Gastroesophageal sphincter (tissue), 4 donors: ENCODE measurements around the gene PRR14L. TPM values are rescaled to one million over a fixed set of nuclear protein-coding genes. Genes with fewer than 3 reads are reported as not detected.

Source experiments
- ATAC-seq: fragments of 150-250 bp; one replicate; pipeline ENCODE4 v1.9.1; 2016; ENCODE audit warnings: mild to moderate bottlenecking, moderate library complexity
- H3K27ac ChIP-seq, 4 donors: fragments of 200-600 bp; sonication (generic) in 3 of 4; 1 replicate in 3 of 4; 2 replicates in 1 of 4; pipeline ENCODE4 v1.5.1; 2016 to 2019
- H3K27me3 ChIP-seq: fragments of 200-600 bp; sonication (generic); one replicate; pipeline ENCODE4 v1.5.1; 2019
- H3K36me3 ChIP-seq, 2 donors: fragments of 200-600 bp; sonication (generic); one replicate each; pipeline ENCODE4 v1.5.1; 2019; ENCODE audit warnings: control low read depth in 1 of 2
- H3K4me1 ChIP-seq, 3 donors: fragments of 200-600 bp; sonication (generic); 1 replicate in 2 of 3; 2 replicates in 1 of 3; pipeline ENCODE4 v1.5.1; 2016 to 2019; ENCODE audit warnings: control low read depth in 2 of 3
- H3K4me3 ChIP-seq, 2 donors: fragments of 200-600 bp; sonication (generic); one replicate each; pipeline ENCODE4 v1.5.1; 2019; ENCODE audit warnings: mild to moderate bottlenecking in 1 of 2, moderate library complexity in 1 of 2
- H3K9me3 ChIP-seq, 3 donors: fragments of 200-600 bp; sonication (generic); one replicate each; pipeline ENCODE4 v1.5.1; 2017 to 2019; ENCODE audit warnings: control low read depth in 2 of 3
- EP300 ChIP-seq: sonication (generic); formaldehyde crosslinking; IDR thresholded peaks from one replicate; pipeline ENCODE4 v1.6.1; 2017; ENCODE audit warnings: antibody characterized with exemption, mild to moderate bottlenecking
- POLR2A ChIP-seq, 2 donors: fragments of 450-650 bp; IDR thresholded peaks; one replicate each; pipeline ENCODE4 v1.6.1; 2017; ENCODE audit warnings: antibody characterized with exemption in 2 of 2, mild to moderate bottlenecking in 2 of 2, moderate library complexity in 1 of 2
- POLR2AphosphoS5 ChIP-seq: sonication (generic); formaldehyde crosslinking; IDR thresholded peaks from one replicate; pipeline ENCODE4 v1.6.1; 2017; ENCODE audit warnings: antibody characterized with exemption
- WGBS, 2 donors: methylation state at CpG; one replicate each; pipeline ENCODE4 v1.1.5; 2018; ENCODE audit warnings: low coverage in 1 of 2; 5-methylcytosine and 5-hydroxymethylcytosine counted together
- total RNA-seq, 4 donors: library from RNA; depleted of rRNA; stranded (reverse); fragments of >200 nt; gene quantifications; one replicate each; pipeline ENCODE4 v1.1.0, GENCODE V29; 2016
- TF ChIP-seq, protein P1 (sequence below), 4 experiments: fragments of 200-600 bp in 2 of 4; fragments of 450-650 bp in 2 of 4; sonication (generic) in 1 of 4; IDR thresholded peaks; one replicate each; pipeline ENCODE4 v1.5.1; 2017 to 2019; ENCODE audit warnings: antibody characterized with exemption in 4 of 4, mild to moderate bottlenecking in 2 of 4, moderate library complexity in 2 of 4

The PRR14L gene
- total RNA-seq, 4 donors from 2014 or later, result 16.0 to 24.5 (median 19.0) TPM

DNA sequence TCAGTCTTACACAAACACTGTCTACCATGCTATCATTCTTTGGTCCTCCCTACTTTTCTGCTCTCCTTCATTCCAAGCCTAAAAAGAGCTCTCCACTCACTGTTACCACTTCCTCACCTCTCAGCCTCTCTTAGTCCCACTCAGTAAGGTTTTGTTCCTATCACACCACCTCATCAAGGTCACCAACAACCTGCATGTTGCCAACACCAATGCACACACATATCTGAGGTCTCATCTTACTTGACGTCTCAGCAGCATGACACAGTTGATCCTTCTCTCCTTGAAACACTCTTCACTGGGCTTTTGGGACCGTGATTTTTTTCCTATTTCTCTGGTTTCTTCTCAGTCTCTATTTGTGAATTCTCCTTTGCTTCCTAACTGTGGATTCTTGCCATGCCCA is 96.0 kb downstream of the PRR14L start:
- Histone ChIP-seq H3K27ac (no peak overlapping the region), H3K27me3 (no peaks in the 10 kb centered on the region), H3K36me3 (peaks cover 0 to 12% of the 10 kb centered on the region in 2 donors), H3K9me3 (no peaks in the 10 kb centered on the region), H3K4me1 (no peaks in the 10 kb centered on the region), H3K4me3 (no peak overlapping the region)
- ATAC-seq, result no peak
- no peak for TF ChIP-seq POLR2A (IDR thresholded peaks at IDR 0.05)
- 80% methylated on average over 2 of the region's 2 CpGs; no CpG with 5 or more reads in 1 of the 2 donors for WGBS, 2 donors

DNA sequence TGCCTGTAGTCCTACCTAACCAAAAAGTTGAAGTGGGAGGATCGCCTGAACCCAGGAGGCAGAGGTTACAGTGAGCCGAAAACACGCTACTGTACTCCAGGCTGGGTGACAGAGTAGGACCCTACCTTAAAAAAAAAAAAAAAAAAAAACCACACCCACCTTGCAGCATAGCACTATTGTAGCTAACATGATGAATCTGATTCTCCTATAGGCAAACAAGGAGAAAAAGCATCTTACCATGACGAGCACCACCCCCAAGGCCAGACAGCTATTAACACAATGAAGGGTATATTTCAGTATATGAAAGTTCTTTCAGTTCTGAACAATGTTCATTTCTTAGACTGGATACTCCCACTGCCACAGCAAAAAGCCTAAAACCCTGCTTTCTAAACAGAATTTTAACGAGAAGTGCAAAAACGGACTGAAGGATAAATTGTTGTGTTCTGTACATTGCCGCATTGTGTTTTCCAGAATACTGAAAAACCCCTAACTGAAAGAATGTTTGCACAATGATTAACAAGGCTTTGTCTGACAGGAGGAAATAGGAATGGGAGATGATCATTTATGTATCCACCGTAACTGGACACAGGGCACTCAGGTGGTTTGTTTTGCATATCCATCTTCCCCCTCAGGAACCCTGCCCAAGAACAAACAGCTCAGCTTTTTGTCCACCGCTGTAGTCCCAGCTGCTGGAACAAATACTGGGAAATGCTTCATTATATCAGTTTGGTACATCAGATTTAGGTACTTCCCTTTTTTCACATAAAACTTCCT is 96.8 kb downstream of the PRR14L start:
- Histone ChIP-seq H3K9me3 (no peaks in the 10 kb centered on the region), H3K27me3 (no peaks in the 10 kb centered on the region), H3K27ac (no peak overlapping the region), H3K36me3 (peaks cover 0 to 20% of the 10 kb centered on the region in 2 donors), H3K4me3 (no peak overlapping the region), H3K4me1 (no peaks in the 10 kb centered on the region)
- WGBS, 2 donors, result 79 to 83% methylated on average over 6 to 9 of the region's 9 CpGs
- no peak for TF ChIP-seq EP300
- no peak for TF ChIP-seq POLR2AphosphoS5
- TF ChIP-seq, protein P1, sequence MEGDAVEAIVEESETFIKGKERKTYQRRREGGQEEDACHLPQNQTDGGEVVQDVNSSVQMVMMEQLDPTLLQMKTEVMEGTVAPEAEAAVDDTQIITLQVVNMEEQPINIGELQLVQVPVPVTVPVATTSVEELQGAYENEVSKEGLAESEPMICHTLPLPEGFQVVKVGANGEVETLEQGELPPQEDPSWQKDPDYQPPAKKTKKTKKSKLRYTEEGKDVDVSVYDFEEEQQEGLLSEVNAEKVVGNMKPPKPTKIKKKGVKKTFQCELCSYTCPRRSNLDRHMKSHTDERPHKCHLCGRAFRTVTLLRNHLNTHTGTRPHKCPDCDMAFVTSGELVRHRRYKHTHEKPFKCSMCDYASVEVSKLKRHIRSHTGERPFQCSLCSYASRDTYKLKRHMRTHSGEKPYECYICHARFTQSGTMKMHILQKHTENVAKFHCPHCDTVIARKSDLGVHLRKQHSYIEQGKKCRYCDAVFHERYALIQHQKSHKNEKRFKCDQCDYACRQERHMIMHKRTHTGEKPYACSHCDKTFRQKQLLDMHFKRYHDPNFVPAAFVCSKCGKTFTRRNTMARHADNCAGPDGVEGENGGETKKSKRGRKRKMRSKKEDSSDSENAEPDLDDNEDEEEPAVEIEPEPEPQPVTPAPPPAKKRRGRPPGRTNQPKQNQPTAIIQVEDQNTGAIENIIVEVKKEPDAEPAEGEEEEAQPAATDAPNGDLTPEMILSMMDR (IDR thresholded peaks at IDR 0.05), result no peak
- TF ChIP-seq POLR2A (IDR thresholded peaks at IDR 0.05), result no peak
- no peak for ATAC-seq

DNA sequence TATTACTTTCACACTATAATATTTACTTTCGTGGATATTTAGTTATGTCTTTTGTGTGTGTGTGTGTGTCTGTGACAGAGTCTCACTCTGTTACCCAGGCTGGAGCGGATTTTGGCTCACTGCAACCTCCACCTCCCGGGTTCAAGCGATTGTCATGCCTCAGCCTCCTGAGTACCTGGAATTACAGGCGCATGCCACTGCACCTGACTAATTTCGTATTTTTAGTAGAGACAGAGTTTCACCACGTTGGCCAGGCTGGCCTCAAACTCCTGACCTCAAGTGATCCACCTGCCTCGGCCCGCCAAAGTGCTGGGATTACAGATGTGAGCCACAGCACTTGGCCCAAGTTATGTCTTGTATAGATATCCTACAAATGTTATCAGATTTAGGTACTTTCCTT is 97.8 kb downstream of the PRR14L start:
- no peak for TF ChIP-seq EP300
- TF ChIP-seq, protein P1 (IDR thresholded peaks at IDR 0.05), result no peak
- no peak for TF ChIP-seq POLR2A (IDR thresholded peaks at IDR 0.05)
- TF ChIP-seq POLR2AphosphoS5, result no peak
- Histone ChIP-seq H3K36me3 (peaks cover 0 to 30% of the 10 kb centered on the region in 2 donors), H3K9me3 (no peaks in the 10 kb centered on the region), H3K27ac (no peak overlapping the region), H3K27me3 (no peaks in the 10 kb centered on the region), H3K4me3 (no peak overlapping the region), H3K4me1 (no peaks in the 10 kb centered on the region)
- ATAC-seq, result no peak
- 71 to 79% methylated on average over 6 to 7 of the region's 9 CpGs for WGBS, 2 donors

DNA sequence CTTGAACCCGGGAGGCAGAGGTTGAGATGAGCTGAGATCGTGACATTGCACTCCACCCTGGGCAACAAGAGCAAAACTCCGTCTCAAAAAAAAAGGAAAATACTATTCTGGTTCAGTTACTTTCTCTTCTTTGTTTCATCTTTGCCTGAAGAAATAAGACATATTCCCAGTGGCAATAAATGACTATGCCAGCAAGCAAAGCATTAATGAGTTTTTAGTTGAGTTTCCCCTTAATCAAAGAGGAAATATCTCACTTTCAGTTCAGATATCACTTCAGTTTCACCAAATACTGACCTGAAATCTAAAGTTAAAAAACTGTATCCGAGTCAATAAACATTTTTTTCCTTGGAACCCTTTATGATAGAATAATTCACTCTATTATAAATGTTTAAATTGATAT is 98.3 kb downstream of the PRR14L start:
- Histone ChIP-seq H3K27me3 (no peaks in the 10 kb centered on the region), H3K4me1 (no peaks in the 10 kb centered on the region), H3K9me3 (no peaks in the 10 kb centered on the region), H3K36me3 (peaks cover 0 to 34% of the 10 kb centered on the region in 2 donors), H3K4me3 (no peak overlapping the region), H3K27ac (no peak overlapping the region)
- ATAC-seq, result no peak
- TF ChIP-seq POLR2AphosphoS5, result no peak
- TF ChIP-seq EP300, result no peak
- TF ChIP-seq POLR2A (IDR thresholded peaks at IDR 0.05), result no peak
- TF ChIP-seq, protein P1 (IDR thresholded peaks at IDR 0.05), result no peak
- 82 to 94% methylated on average over 1 of the region's 4 CpGs for WGBS, 2 donors

DNA sequence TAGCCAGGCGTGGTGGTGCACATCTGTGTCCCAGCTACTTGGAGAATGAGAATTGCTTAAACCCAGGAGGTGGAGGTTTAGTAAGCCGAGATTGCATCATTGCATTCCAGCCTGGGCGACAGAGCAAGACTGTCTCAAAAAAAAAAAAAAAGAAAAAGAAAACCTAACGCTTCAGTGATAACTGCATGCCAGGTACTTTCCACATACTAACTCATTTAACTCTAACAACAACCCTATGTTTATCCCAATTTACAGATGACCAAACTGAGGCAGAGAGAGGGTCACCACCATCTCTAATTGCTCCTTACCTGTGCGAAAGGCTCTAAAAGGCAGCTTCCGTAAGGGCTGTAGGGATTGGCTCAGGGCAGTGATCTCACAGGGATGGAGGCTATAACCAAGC is 99.5 kb downstream of the PRR14L start:
- Histone ChIP-seq H3K4me3 (no peak overlapping the region), H3K27ac (no peak overlapping the region)
- WGBS, 2 donors, result 65 to 70% methylated on average over 6 of the region's 6 CpGs

More for the DNA sequence above, 99.5 kb downstream of the PRR14L start:
- ATAC-seq, result peak; percentile 66
- peaks cover 0 to 46% of the 10 kb centered on the region in 2 donors for H3K36me3 ChIP-seq
- TF ChIP-seq, protein P1 (IDR thresholded peaks at IDR 0.05), result no peak
- TF ChIP-seq EP300, result no peak
- no peak for TF ChIP-seq POLR2A (IDR thresholded peaks at IDR 0.05)
- no peak for TF ChIP-seq POLR2AphosphoS5
- no peaks in the 10 kb centered on the region for H3K4me1 ChIP-seq
- no peaks in the 10 kb centered on the region for H3K27me3 ChIP-seq
- no peaks in the 10 kb centered on the region for H3K9me3 ChIP-seq
